Thyroid gland (tissue), 4 donors: ENCODE measurements around the gene TGFB1.

ENCODE experiments used
- POLR2A ChIP-seq, 2 donors: fragments of 450-650 bp; IDR thresholded peaks; one replicate each; pipeline ENCODE4 v1.6.1; 2017; ENCODE audit warnings: antibody characterized with exemption in 2 of 2, mild to moderate bottlenecking in 2 of 2, moderate library complexity in 1 of 2
- TF ChIP-seq, protein P1 (sequence below), 6 experiments: fragments of 200-600 bp in 3 of 6; fragments of 450-650 bp in 3 of 6; sonication (generic) in 3 of 6; IDR thresholded peaks; one replicate each; pipeline ENCODE4 v1.5.1; 2016 to 2019; ENCODE audit warnings: antibody characterized with exemption in 6 of 6, mild to moderate bottlenecking in 2 of 6, inconsistent platforms in 1 of 6, moderate library complexity in 1 of 6

DNA sequence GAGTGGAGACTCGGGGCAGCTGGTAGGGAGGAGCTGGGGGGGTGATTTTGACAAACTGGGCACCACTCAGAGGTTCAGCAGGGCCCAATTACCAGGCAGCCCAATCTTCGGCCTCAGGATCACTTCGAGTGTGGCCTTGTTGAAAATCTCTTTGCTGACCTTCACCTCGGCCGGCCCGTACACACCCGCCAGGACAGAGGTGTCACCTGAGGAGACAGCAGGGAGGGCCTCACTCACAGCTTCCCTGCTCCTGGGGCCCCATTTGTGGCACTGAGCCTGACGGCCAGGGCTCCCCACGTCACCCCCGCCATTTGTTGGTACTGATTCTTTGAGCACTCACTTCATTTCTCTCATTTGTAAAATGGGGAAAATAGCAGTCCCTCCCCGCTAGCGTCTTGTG lies 39.1 kb upstream of the TGFB1 start:
- TF ChIP-seq, protein P1, sequence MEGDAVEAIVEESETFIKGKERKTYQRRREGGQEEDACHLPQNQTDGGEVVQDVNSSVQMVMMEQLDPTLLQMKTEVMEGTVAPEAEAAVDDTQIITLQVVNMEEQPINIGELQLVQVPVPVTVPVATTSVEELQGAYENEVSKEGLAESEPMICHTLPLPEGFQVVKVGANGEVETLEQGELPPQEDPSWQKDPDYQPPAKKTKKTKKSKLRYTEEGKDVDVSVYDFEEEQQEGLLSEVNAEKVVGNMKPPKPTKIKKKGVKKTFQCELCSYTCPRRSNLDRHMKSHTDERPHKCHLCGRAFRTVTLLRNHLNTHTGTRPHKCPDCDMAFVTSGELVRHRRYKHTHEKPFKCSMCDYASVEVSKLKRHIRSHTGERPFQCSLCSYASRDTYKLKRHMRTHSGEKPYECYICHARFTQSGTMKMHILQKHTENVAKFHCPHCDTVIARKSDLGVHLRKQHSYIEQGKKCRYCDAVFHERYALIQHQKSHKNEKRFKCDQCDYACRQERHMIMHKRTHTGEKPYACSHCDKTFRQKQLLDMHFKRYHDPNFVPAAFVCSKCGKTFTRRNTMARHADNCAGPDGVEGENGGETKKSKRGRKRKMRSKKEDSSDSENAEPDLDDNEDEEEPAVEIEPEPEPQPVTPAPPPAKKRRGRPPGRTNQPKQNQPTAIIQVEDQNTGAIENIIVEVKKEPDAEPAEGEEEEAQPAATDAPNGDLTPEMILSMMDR (IDR thresholded peaks at IDR 0.05), result no peak
- no peak for TF ChIP-seq POLR2A (IDR thresholded peaks at IDR 0.05)
